ENCODE results near the gene NUTM1.
"Not testable (repeated sequence)": the region's sequence is repeated elsewhere in the genome, so short reads cannot be mapped to it uniquely, and the experiment has no call there.

NUTM1 gene

GRCh38 chr15:34365091-34365825 is 22.1 kb downstream of the NUTM1 start:
- DNase-seq = no peak

GRCh38 chr15:34365836-34366235 is 22.7 kb downstream of the NUTM1 start:
- DNase-seq = no peak

GRCh38 chr15:34366271-34367065 is 23.4 kb downstream of the NUTM1 start:
- peak; percentile 52 for DNase-seq

- peak; percentile 77 for DNase-seq
Observed at GRCh38 chr15:34367101-34368081, 24.3 kb downstream of the NUTM1 start, which contains the start of gene LPCAT4. Gene LPCAT4, minus strand, starts transcription at chr15:34367196. Its CDS starts 96 bp downstream, at chr15:34367100.

GRCh38 chr15:34370129-34370528 is 27.0 kb downstream of the NUTM1 start:
- DNase-seq = no peak

GRCh38 chr15:34370643-34371042 is 27.5 kb downstream of the NUTM1 start:
- DNase-seq = no peak

- DNase-seq = no peak
Observed at GRCh38 chr15:34373951-34374350, 30.8 kb downstream of the NUTM1 start.

- DNase-seq = no peak
Observed at GRCh38 chr15:34374816-34375215, 31.7 kb downstream of the NUTM1 start.

- not testable (repeated sequence) for DNase-seq
Observed at GRCh38 chr15:34375541-34375940, 32.4 kb downstream of the NUTM1 start.

GRCh38 chr15:34376856-34377255 is 33.7 kb downstream of the NUTM1 start:
- no peak for DNase-seq

- DNase-seq = not testable (repeated sequence)
Observed at GRCh38 chr15:34380491-34380890, 37.4 kb downstream of the NUTM1 start.

GRCh38 chr15:34381829-34382521 is 38.9 kb downstream of the NUTM1 start:
- not testable (repeated sequence) for DNase-seq

GRCh38 chr15:34389594-34390086 is 46.5 kb downstream of the NUTM1 start:
- not testable (repeated sequence) for DNase-seq

- DNase-seq = not testable (repeated sequence)
Observed at GRCh38 chr15:34392981-34393380, 49.9 kb downstream of the NUTM1 start.

GRCh38 chr15:34397637-34398259 is 54.6 kb downstream of the NUTM1 start:
- not testable (repeated sequence) for DNase-seq

GRCh38 chr15:34403160-34403598 is 60.1 kb downstream of the NUTM1 start:
- not testable (repeated sequence) for DNase-seq

- DNase-seq = not testable (repeated sequence)
Observed at GRCh38 chr15:34403899-34404298, 60.8 kb downstream of the NUTM1 start.

Measured in kidney glomerular epithelial cell (primary cell).